OCI-LY7 (cell line): ENCODE measurements around the gene RAB11FIP5. TPM values are rescaled to one million over a fixed set of nuclear protein-coding genes. Genes with fewer than 3 reads are reported as not detected.

Experiments
- BruUV-seq: library from RNA; stranded (reverse); fragments of 400-500 nt; replicated peaks from 2 replicates; lab custom pipeline; 2021; lab: Mats Ljungman, UMichigan
- CTCF ChIA-PET: fragments of 300-600 bp; sonication (Branson Sonifier 250); formaldehyde crosslinking; loops from one replicate; lab custom pipeline; 2022; ENCODE audit warnings: antibody characterized with exemption; ENCODE audit not compliant: unreplicated experiment; lab: Charles Lee
- POLR2A ChIA-PET: fragments of 300-600 bp; sonication (Branson Sonifier 250); formaldehyde crosslinking; loops from one replicate; lab custom pipeline; 2022; ENCODE audit warnings: antibody characterized with exemption; lab: Charles Lee
- DNase-seq: peaks from one replicate; pipeline ENCODE4 v3.0.0-alpha.2; 2015; ENCODE audit warnings: low spot score
- H2AFZ ChIP-seq: fragments of 200-600 bp; sonication (generic), shearing (Covaris generic); 2 replicates; pipeline ENCODE4 v1.6.1; 2014; ENCODE audit warnings: mild to moderate bottlenecking, antibody characterized with exemption, low read length, moderate library complexity
- H3K27ac ChIP-seq: fragments of 200-600 bp; sonication (generic); 2 replicates; pipeline ENCODE4 v1.5.1; 2014; ENCODE audit warnings: mixed run types, low read depth, mild to moderate bottlenecking, moderate library complexity, low read length, inconsistent platforms; ENCODE audit not compliant: poor library complexity, severe bottlenecking
- H3K36me3 ChIP-seq: fragments of 200-600 bp; sonication (generic); 2 replicates; pipeline ENCODE4 v1.6.1; 2014; ENCODE audit warnings: mild to moderate bottlenecking, antibody characterized with exemption, low read length, moderate library complexity, mixed read lengths; ENCODE audit not compliant: insufficient read depth
- H3K4me1 ChIP-seq: fragments of 200-600 bp; sonication (generic); 2 replicates; pipeline ENCODE4 v1.5.1; 2014; ENCODE audit warnings: mild to moderate bottlenecking, low read length; ENCODE audit not compliant: insufficient read depth, poor library complexity, severe bottlenecking
- H3K4me2 ChIP-seq: fragments of 200-600 bp; sonication (generic); 2 replicates; pipeline ENCODE4 v1.6.1; 2014; ENCODE audit warnings: mild to moderate bottlenecking, low read length
- H3K4me3 ChIP-seq: fragments of 200-600 bp; sonication (generic); 2 replicates; pipeline ENCODE4 v1.5.1; 2014; ENCODE audit warnings: mild to moderate bottlenecking, low read depth, low read length; ENCODE audit not compliant: poor library complexity, severe bottlenecking
- H3K79me2 ChIP-seq: fragments of 200-600 bp; sonication (generic); 2 replicates; pipeline ENCODE4 v1.6.1; 2016; ENCODE audit warnings: low read depth, mild to moderate bottlenecking, low read length, moderate library complexity, mixed read lengths; ENCODE audit not compliant: insufficient read depth
- H3K9me2 ChIP-seq: fragments of 200-600 bp; sonication (generic); 2 replicates; pipeline ENCODE4 v1.6.1; 2016; ENCODE audit warnings: mild to moderate bottlenecking, low read length, mixed read lengths; ENCODE audit not compliant: insufficient read depth
- H3K9me3 ChIP-seq: fragments of 200-600 bp; sonication (generic); 2 replicates; pipeline ENCODE4 v1.6.1; 2014; ENCODE audit warnings: mild to moderate bottlenecking, mixed run types, low read length, mixed read lengths
- H4K20me1 ChIP-seq: fragments of 200-600 bp; sonication (generic); 2 replicates; pipeline ENCODE4 v1.6.1; 2014; ENCODE audit warnings: mild to moderate bottlenecking, antibody characterized with exemption, low read length, moderate library complexity, mixed read lengths; ENCODE audit not compliant: insufficient read depth
- EZH2phosphoT487 ChIP-seq: fragments of 200-600 bp; sonication (generic); IDR thresholded peaks from 2 replicates; pipeline ENCODE4 v1.6.1; 2018; ENCODE audit warnings: low read depth, borderline replicate concordance, mild to moderate bottlenecking, mixed run types, antibody characterized with exemption, low read length, moderate library complexity, mixed read lengths
- intact Hi-C: fragments of 100-400 bp; cut with micrococcal nuclease; formaldehyde crosslinking; loops from one replicate; pipeline ENCODE4 v1.10.0; 2022; ENCODE audit not compliant: unreplicated experiment
- total RNA-seq, 2 experiments: library from RNA; depleted of rRNA in 1 of 2; stranded (reverse); fragments of >200 nt in 1 of 2; shearing (Covaris generic) in 1 of 2; gene quantifications; 2 replicates each; pipeline ENCODE4 v1.2.3, GENCODE V29; 2014 to 2022
- TF ChIP-seq, protein P1 (sequence below): fragments of 200-600 bp; sonication (generic); conservative IDR thresholded peaks from 2 replicates; pipeline ENCODE4 v1.5.1; 2014; ENCODE audit warnings: mild to moderate bottlenecking, antibody characterized with exemption, low read length, moderate library complexity, mixed read lengths

The RAB11FIP5 gene
- total RNA-seq, 2 experiments from 2014 or later, result 0.13 TPM; not detected in 1

- Histone ChIP-seq H3K4me2 (no peak overlapping the region), H3K4me3 (no peak overlapping the region), H3K4me1 (no peaks in the 10 kb centered on the region), H3K79me2 (no peaks in the 10 kb centered on the region), H3K27ac (no peak overlapping the region), H4K20me1 (no peaks in the 10 kb centered on the region), H3K36me3 (no peaks in the 10 kb centered on the region), H2AFZ (no peak overlapping the region), H3K9me3 (no peaks in the 10 kb centered on the region), H3K9me2 (no peaks in the 10 kb centered on the region)
- no TSS peak for BruUV-seq
- no peak for DNase-seq
- TF ChIP-seq, protein P1, sequence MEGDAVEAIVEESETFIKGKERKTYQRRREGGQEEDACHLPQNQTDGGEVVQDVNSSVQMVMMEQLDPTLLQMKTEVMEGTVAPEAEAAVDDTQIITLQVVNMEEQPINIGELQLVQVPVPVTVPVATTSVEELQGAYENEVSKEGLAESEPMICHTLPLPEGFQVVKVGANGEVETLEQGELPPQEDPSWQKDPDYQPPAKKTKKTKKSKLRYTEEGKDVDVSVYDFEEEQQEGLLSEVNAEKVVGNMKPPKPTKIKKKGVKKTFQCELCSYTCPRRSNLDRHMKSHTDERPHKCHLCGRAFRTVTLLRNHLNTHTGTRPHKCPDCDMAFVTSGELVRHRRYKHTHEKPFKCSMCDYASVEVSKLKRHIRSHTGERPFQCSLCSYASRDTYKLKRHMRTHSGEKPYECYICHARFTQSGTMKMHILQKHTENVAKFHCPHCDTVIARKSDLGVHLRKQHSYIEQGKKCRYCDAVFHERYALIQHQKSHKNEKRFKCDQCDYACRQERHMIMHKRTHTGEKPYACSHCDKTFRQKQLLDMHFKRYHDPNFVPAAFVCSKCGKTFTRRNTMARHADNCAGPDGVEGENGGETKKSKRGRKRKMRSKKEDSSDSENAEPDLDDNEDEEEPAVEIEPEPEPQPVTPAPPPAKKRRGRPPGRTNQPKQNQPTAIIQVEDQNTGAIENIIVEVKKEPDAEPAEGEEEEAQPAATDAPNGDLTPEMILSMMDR, result no peak
- TF ChIP-seq EZH2phosphoT487, result no peak
- ChIA-PET POLR2A (no interaction called here), CTCF (interaction anchor here (1.5 kb wide), 1 partner anchor 130 kb away, joined by 3 read pairs; no protein-coding TSS in a partner anchor)
- intact Hi-C loops, result loop anchor here (1.0 kb wide), 3 partner anchors 79 to 127 kb away; no protein-coding TSS in a partner anchor
Measured at GRCh38 chr2:73084971-73085370, 27.8 kb downstream of the RAB11FIP5 start.

GRCh38 chr2:73083886-73084800, 28.6 kb downstream of the RAB11FIP5 start:
- H4K20me1 ChIP-seq, result no peaks in the 10 kb centered on the region
- TF ChIP-seq EZH2phosphoT487, result no peak
- TF ChIP-seq, protein P1, result no peak
- intact Hi-C loops, result no loop called here
- no peaks in the 10 kb centered on the region for H3K9me2 ChIP-seq
- no peak overlapping the region for H3K4me3 ChIP-seq
- H3K79me2 ChIP-seq, result no peaks in the 10 kb centered on the region
- no peaks in the 10 kb centered on the region for H3K9me3 ChIP-seq
- POLR2A ChIA-PET, result interaction anchor here (0.5 kb wide), 1 partner anchor 367 kb away, joined by 3 read pairs; no protein-coding TSS in a partner anchor
- DNase-seq, result no peak
- H3K4me2 ChIP-seq, result no peak overlapping the region
- BruUV-seq, result no TSS peak
- no peaks in the 10 kb centered on the region for H3K4me1 ChIP-seq
- no peaks in the 10 kb centered on the region for H3K36me3 ChIP-seq
- CTCF ChIA-PET, result interaction anchor here (0.8 kb wide), 1 partner anchor 128 kb away, joined by 3 read pairs; no protein-coding TSS in a partner anchor
- no peak overlapping the region for H3K27ac ChIP-seq
- H2AFZ ChIP-seq, result no peak overlapping the region
